PFSK-1 (cell line): ENCODE results near the gene U2SURP.

Experiments used
- FOXP2 ChIP-seq: optimal IDR thresholded peaks from 2 replicates; pipeline ENCODE3; 2011; ENCODE audit warnings: borderline replicate concordance, control low read depth, inconsistent platforms; ENCODE audit not compliant: insufficient read depth; ENCODE audit errors: extremely low read length, extremely low read depth
- POLR2AphosphoS5 ChIP-seq: IDR thresholded peaks from 2 replicates; pipeline ENCODE4 v1.6.1; 2012; ENCODE audit warnings: low read depth, mild to moderate bottlenecking, control low read depth, low read length, moderate library complexity
- REST ChIP-seq, 2 experiments: IDR thresholded peaks; 2 replicates each; pipeline versions ENCODE4 v1.6.1 to v1.8.0; 2011 to 2012; ENCODE audit warnings: low read depth in 2 of 2, low read length in 2 of 2, control low read depth in 1 of 2, inconsistent platforms in 1 of 2, mild to moderate bottlenecking in 1 of 2, moderate library complexity in 1 of 2; ENCODE audit not compliant: insufficient read depth in 1 of 2
- SIN3A ChIP-seq: IDR thresholded peaks from 2 replicates; pipeline ENCODE4 v1.6.1; 2012; ENCODE audit warnings: mild to moderate bottlenecking, low read length, moderate library complexity, borderline replicate concordance; ENCODE audit not compliant: insufficient read depth
- TAF1 ChIP-seq: IDR thresholded peaks from 2 replicates; pipeline ENCODE4 v1.6.1; 2012; ENCODE audit warnings: low read length, control low read depth, borderline replicate concordance; ENCODE audit not compliant: insufficient read depth

U2SURP gene

GRCh38 chr3:143045639-143046038 is 44.3 kb downstream of the U2SURP start:
- TF ChIP-seq POLR2AphosphoS5 (no peak), SIN3A (no peak), TAF1 (no peak), FOXP2 (no peak), REST (IDR thresholded peaks at IDR 0.05; ENCODE audit: insufficient read depth in 1 of 2, low read depth in 2 of 2, low read length in 2 of 2) (no peak)

GRCh38 chr3:143054011-143054410 is 52.6 kb downstream of the U2SURP start:
- no peak for TF ChIP-seq POLR2AphosphoS5
- no peak for TF ChIP-seq SIN3A
- TF ChIP-seq FOXP2 = no peak
- no peak for TF ChIP-seq REST (IDR thresholded peaks at IDR 0.05; ENCODE audit: insufficient read depth in 1 of 2, low read depth in 2 of 2, low read length in 2 of 2)
- TF ChIP-seq TAF1 = no peak

GRCh38 chr3:143056372-143056771 is 55.0 kb downstream of the U2SURP start:
- TF ChIP-seq TAF1 (no peak), REST (IDR thresholded peaks at IDR 0.05; ENCODE audit: insufficient read depth in 1 of 2, low read depth in 2 of 2, low read length in 2 of 2) (no peak), SIN3A (no peak), POLR2AphosphoS5 (no peak), FOXP2 (no peak)

GRCh38 chr3:143060906-143061305 is 59.5 kb downstream of the U2SURP start:
- no peak for TF ChIP-seq POLR2AphosphoS5
- no peak for TF ChIP-seq SIN3A
- no peak for TF ChIP-seq FOXP2
- no peak for TF ChIP-seq REST (IDR thresholded peaks at IDR 0.05; ENCODE audit: insufficient read depth in 1 of 2, low read depth in 2 of 2, low read length in 2 of 2)
- no peak for TF ChIP-seq TAF1

- no peak for TF ChIP-seq FOXP2
- TF ChIP-seq REST (IDR thresholded peaks at IDR 0.05; ENCODE audit: insufficient read depth in 1 of 2, low read depth in 2 of 2, low read length in 2 of 2) = no peak
- no peak for TF ChIP-seq TAF1
- TF ChIP-seq SIN3A = no peak
- no peak for TF ChIP-seq POLR2AphosphoS5
Measured at GRCh38 chr3:143063018-143063417, 61.6 kb downstream of the U2SURP start.
